ENCODE data around the gene PEX26. TPM values are rescaled to one million over a fixed set of nuclear protein-coding genes. Genes with fewer than 3 reads are reported as not detected.

PEX26 gene
- total RNA-seq, result 19.5 and 20.4 TPM in 2 replicates

GRCh38 chr22:18077639-18078328 is at the start of gene PEX26:
TSS of gene PEX26 (plus strand) at chr22:18077990. CDS start at chr22:18078377, 387 bp downstream.

GRCh38 chr22:18110194-18110953 is 32.6 kb downstream of the PEX26 start, which contains the start of gene TUBA8:
TSS of gene TUBA8 (plus strand) at chr22:18110809. CDS start at chr22:18110866, 57 bp downstream.

Other genes with a start within 250 kb of the PEX26 start
- 8.4 and 15.1 TPM in 2 replicates for gene MICAL3, start 53.4 kb upstream of the PEX26 start, total RNA-seq
- 1.1 TPM in 1 of 2 replicates, not detected in the other for gene TUBA8, start 32.8 kb downstream of the PEX26 start, total RNA-seq
- gene USP18, start 72.2 kb downstream of the PEX26 start, total RNA-seq, result 1.8 and 5.4 TPM in 2 replicates

Measured in epithelial cell of alveolus of lung (primary cell).